ENCODE data around the gene IL12A. TPM values are rescaled to one million over a fixed set of nuclear protein-coding genes. Genes with fewer than 3 reads are reported as not detected.

Gene IL12A
- total and polyA plus RNA-seq, 8 donors: 0.25 to 35.9 (median 2.1) TPM; not detected in 4

DNA sequence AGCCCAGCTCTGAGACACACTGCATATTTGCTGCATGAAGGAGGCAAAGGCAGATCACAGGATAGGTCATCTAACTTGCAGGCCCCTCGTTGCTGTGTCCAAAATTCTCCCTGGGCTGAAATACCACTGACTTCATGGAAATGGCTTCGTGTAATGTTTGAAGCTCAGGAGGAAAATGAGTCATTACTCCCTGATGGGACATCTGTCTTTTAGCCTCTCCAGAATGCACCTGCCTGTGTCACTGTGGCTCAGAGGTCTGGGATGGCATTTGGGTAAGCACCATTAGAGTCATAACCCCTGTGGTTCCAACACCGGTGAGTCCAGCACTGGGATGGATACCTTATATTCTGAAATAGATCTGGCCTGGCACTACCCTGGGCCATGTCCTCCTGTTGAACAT lies 51.5 kb downstream of the IL12A start:
- no peak overlapping the region for H3K27ac ChIP-seq
- no peak for DNase-seq
- WGBS, 5 donors: 73 to 83% (median 76%) methylated on average over 3 of the region's 3 CpGs
- no peak overlapping the region for H3K4me3 ChIP-seq
- peaks cover 0 to 13% (median 8%) of the 10 kb centered on the region in 4 donors for H3K9me3 ChIP-seq
- no peaks in the 10 kb centered on the region for H3K36me3 ChIP-seq
- no peak for TF ChIP-seq POLR2A (IDR thresholded peaks at IDR 0.05)
- TF ChIP-seq, protein P1, sequence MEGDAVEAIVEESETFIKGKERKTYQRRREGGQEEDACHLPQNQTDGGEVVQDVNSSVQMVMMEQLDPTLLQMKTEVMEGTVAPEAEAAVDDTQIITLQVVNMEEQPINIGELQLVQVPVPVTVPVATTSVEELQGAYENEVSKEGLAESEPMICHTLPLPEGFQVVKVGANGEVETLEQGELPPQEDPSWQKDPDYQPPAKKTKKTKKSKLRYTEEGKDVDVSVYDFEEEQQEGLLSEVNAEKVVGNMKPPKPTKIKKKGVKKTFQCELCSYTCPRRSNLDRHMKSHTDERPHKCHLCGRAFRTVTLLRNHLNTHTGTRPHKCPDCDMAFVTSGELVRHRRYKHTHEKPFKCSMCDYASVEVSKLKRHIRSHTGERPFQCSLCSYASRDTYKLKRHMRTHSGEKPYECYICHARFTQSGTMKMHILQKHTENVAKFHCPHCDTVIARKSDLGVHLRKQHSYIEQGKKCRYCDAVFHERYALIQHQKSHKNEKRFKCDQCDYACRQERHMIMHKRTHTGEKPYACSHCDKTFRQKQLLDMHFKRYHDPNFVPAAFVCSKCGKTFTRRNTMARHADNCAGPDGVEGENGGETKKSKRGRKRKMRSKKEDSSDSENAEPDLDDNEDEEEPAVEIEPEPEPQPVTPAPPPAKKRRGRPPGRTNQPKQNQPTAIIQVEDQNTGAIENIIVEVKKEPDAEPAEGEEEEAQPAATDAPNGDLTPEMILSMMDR (IDR thresholded peaks at IDR 0.05): no peak
- intact Hi-C loops (cut with DNase I; ENCODE audit: low total_unique reads): no loop called here
- H3K4me1 ChIP-seq: peaks cover 6 to 9% (median 8%) of the 10 kb centered on the region in 4 donors
- peaks cover 0 to 40% (median 13%) of the 10 kb centered on the region in 3 donors for H3K27me3 ChIP-seq

DNA sequence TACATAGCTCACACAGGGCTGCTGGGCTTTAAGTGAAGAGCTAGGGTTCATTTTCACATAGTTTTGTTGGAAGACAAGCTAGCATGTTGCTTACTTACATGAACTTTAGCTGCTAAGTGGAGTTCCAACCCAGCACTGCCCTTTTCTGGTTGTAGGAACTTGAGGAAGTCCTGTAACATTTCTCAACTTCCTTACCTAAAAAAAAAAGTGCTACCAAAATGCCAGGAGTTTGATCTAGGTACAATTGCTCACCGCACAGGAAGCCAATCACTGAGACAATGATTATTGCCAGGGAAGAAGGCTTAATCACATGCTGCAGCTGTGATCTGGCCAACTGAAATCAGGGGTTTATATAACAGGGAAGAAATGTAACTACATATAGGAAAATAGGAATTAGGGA lies 52.8 kb downstream of the IL12A start:
- Histone ChIP-seq H3K36me3 (no peaks in the 10 kb centered on the region), H3K4me1 (peaks cover 6 to 9% (median 8%) of the 10 kb centered on the region in 4 donors), H3K9me3 (peaks cover 0 to 13% (median 8%) of the 10 kb centered on the region in 4 donors), H3K27me3 (peaks cover 0 to 34% (median 13%) of the 10 kb centered on the region in 3 donors), H3K4me3 (no peak overlapping the region), H3K27ac (no peak overlapping the region)
- 72 to 96% (median 83%) methylated on average over 1 of the region's 1 CpG for WGBS, 5 donors
- intact Hi-C loops (cut with DNase I; ENCODE audit: low total_unique reads): no loop called here
- TF ChIP-seq, protein P1 (IDR thresholded peaks at IDR 0.05): no peak
- TF ChIP-seq EP300 (IDR thresholded peaks at IDR 0.05) (no peak), POLR2AphosphoS5 (IDR thresholded peaks at IDR 0.05) (no peak), POLR2A (IDR thresholded peaks at IDR 0.05) (no peak)
- DNase-seq: no peak

DNA sequence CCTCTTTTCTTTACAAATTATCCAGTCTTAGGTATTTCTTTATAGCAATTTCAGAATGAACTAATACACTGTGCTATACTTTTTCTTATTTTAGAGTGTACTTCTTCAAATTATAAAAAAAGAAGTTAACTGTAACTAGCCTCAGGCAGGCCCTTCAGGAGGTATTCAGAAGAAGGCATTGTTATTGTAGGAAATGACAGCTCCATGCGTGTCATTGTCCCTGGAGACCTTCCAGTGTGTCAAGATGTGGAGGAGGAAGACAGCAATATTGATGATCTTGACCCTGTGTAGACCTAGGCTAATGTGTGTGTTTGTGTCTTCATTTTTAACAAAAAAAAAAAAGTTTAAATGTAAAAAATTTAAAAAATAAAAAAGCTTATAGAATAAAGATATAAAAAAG lies 55.5 kb downstream of the IL12A start:
- Histone ChIP-seq H3K36me3 (no peaks in the 10 kb centered on the region), H3K9me3 (peaks cover 0 to 13% (median 8%) of the 10 kb centered on the region in 4 donors), H3K4me1 (peaks cover 1 to 7% (median 5%) of the 10 kb centered on the region in 4 donors), H3K27ac (no peak overlapping the region), H3K4me3 (no peak overlapping the region), H3K27me3 (peaks cover 0 to 15% (median under 1%) of the 10 kb centered on the region in 3 donors)
- 57 to 86% (median 77%) methylated on average over 1 of the region's 1 CpG for WGBS, 5 donors
- TF ChIP-seq POLR2A (IDR thresholded peaks at IDR 0.05) (no peak), EP300 (IDR thresholded peaks at IDR 0.05) (no peak), POLR2AphosphoS5 (IDR thresholded peaks at IDR 0.05) (no peak)
- TF ChIP-seq, protein P1 (IDR thresholded peaks at IDR 0.05): no peak
- DNase-seq: no peak
- intact Hi-C loops (cut with DNase I; ENCODE audit: low total_unique reads): no loop called here

Other genes starting within 250 kb of the IL12A start
- 10 to 100 TPM in 2 of 5 donors, 1 to 10 TPM in 1, not detected in 2; 7.1 to 21.0 (median 18.7) TPM for gene SCHIP1, start 149.0 kb upstream of the IL12A start, total RNA-seq
- gene SCHIP1, start 149.0 kb upstream of the IL12A start, polyA plus RNA-seq: 1 to 10 TPM; 1.2 to 8.9 (median 1.7) TPM
- gene C3orf80, start 236.6 kb downstream of the IL12A start, total RNA-seq: 1 to 10 TPM in 1 of 5 donors, under 1 TPM in 2, not detected in 2; 0.29 to 1.9 (median 0.73) TPM
- gene C3orf80, start 236.6 kb downstream of the IL12A start, polyA plus RNA-seq: 1 to 10 TPM in 1 of 3 donors, under 1 TPM in 1, not detected in 1; 0.31 to 1.2 TPM